Left cardiac atrium (tissue), 4 donors: ENCODE measurements around the gene GNL2. TPM values are rescaled to one million over a fixed set of nuclear protein-coding genes. Genes with fewer than 3 reads are reported as not detected.
A peak's percentile ranks its signal among the peaks of the same experiment; 100 is the strongest.
"Not testable (repeated sequence)": the region's sequence is repeated elsewhere in the genome, so short reads cannot be mapped to it uniquely, and the experiment has no call there.

Experiments
- ATAC-seq, 2 donors: fragments of 200-7000 bp; cut with Tn5 transposase; one replicate each; pipeline ENCODE4 v1.9.1; 2020; ENCODE audit warnings: mild to moderate bottlenecking in 2 of 2, moderate library complexity in 2 of 2
- DNase-seq: peaks from one replicate; pipeline ENCODE4 v3.0.0-alpha.2; 2020
- intact Hi-C, 2 donors: fragments of 100-400 bp; cut with DNase I; formaldehyde crosslinking; loops; one replicate each; pipeline versions ENCODE4 v1.14.1 to v1.15.1; 2022 to 2023
- total RNA-seq, 2 donors: library from RNA; stranded (reverse); fragmentation: NEBNext Ultra II Directional; extraction: Animal tissue kit (Norgen Biotek cat#: 25700); gene quantifications; one replicate each; pipeline ENCODE4 v1.2.1, GENCODE V29; 2021
- donor health status: DM: no; HTN: yes; CAD: no.
- donor health status: DM: no; HTN: yes; CAD: no; lungs with severe emphysema.
- donor health status: DM: yes; HTN: yes; CAD: no.
- donor health status: Dilated cardiomyopathy.

GNL2 gene
- total RNA-seq, 2 donors from 2014 or later: 21.1 to 34.0 TPM

DNA sequence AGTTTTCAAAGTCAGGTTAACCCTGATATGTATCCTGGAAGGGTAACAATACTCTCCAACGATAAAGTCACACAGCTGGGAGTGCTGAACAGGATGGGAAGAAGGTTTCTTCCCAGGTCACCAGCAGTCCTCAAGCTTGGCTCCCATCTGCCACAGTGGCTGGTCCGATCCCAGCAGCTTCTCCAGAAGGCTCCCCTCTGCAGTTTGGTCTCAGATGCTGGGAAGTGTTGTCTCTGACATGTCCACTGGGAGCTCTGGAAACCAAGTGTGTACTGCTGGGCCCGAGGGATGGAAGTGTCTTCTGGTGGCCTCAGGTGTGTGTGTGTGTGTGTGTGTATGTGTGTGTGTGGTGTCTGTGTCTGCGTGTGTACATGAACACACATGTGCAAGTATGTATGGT lies 16.4 kb upstream of the GNL2 start:
- no peak for DNase-seq
- intact Hi-C loops: no loop called here
- no peak for ATAC-seq

DNA sequence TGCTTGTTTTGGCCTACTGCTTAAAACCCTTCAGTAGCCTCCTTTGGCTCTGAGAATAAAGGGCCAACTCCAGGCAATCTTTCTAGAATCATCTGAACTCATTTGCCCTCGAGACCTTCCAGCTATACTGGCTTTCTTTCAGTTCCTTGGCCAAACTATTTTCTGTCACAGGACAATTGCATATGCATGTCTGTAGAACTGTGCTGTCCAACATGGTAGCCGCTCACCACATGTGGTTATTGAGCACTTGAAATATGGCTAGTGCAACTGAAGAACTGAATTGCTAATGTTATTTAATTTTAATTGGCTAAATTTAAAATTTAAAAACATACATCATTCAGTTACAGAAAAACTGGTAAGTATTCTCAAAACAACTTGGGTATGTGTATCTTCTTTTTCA lies 14.3 kb upstream of the GNL2 start:
- DNase-seq: no peak
- intact Hi-C loops: loop anchor here (5.0 to 10.0 kb wide), 2 partner anchors 72 to 75 kb away; no protein-coding TSS in a partner anchor
- ATAC-seq: no peak

DNA sequence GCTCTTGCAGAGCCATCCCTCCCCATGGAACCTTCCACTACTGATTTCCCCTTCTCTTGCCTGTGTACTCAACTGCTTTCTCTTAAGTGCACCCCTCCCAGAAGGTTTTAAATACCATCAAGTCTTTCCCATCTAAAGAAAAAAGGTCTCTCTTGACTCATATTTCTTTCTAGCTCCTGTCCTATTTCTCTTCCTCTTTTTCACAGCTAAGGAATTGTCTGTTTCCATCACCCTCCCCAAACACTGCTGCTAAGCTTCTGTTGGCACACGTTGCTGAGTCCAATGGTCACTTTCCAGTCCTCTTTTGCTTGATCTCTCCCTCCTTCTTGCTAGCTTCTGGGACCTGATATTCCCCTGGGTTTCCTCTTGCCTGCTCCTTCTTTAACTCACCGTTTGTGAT lies 13.3 kb upstream of the GNL2 start:
- intact Hi-C loops: loop anchor here (5.0 to 10.0 kb wide), 2 partner anchors 73 to 76 kb away; no protein-coding TSS in a partner anchor
- no peak for DNase-seq
- ATAC-seq: no peak

DNA sequence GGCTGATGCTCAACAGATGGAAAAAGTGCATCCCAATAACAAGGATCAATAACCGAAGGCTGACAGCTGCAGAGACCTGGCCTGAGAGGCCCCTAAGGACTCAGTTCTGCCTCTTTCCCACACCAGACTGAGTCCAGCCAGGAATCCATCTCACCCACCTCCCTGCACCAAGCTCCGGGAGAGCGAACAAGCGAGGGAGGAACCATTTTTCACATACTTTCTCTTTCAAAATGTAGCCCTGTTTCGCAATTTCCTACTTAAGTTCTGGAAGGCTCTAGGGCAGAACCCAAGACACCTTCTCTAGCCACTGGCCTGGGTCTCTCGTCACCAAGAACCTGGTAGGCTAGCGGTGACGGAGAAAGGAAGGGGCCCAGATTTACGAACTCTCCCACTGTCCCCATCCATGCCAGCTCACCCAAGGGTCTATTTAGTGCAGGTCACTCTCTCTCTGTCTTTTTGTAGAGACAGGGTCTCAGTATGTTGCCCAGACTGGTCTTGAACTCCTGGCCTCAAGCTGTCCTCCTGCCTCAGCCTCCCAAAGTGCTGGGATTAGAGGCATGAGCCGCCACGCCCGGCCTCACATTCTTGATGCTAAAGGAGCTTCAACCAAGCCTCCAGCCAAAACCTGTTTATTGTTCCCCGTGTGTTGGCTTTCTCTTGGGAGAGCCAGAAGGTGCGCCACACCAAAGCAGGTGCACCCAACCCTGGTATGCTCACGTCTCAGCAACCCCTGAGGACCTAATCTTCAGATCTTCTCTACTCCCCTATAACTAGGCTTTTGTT lies 10.9 kb upstream of the GNL2 start:
- ATAC-seq (peak; percentile 34 to 64), DNase-seq (no peak)
- intact Hi-C loops: loop anchor here (5.0 to 10.0 kb wide), 2 partner anchors 76 to 78 kb away; no protein-coding TSS in a partner anchor

DNA sequence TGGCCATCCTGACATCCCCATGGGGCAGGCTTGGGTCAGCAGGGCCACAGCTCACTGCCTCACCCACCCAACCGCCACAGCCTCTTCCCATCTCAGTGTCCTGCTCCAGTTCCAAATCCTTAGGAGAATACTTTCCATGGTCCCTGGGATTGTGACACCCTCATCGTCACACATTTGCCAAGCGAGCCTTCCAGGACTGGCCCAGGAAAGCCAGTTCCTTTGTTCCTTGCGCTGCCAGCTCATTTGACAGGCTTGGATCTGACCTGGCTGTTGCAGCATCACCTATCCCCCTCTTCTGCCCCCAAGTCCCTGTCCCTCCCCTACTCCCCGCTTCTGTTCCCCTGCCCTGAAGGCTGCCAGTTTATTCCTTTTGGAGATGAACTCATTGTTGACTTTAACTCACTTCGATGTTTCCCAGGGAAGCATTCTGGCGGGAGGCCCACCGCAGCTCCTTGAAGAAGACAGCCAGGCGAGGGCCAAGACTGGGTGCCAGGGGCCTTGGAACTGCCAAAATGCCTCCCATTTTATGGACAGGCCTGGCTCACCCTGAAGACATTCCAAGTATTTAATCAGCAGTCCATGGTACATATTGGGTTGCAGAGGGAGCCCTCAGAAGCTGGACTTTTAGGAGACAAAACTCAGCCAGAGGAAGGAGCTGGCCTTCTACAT lies 10.2 kb upstream of the GNL2 start:
- DNase-seq (peak; percentile 39), ATAC-seq (peak in 1 of 2 donors; percentile 54)
- intact Hi-C loops: loop anchor here (5.0 to 10.0 kb wide), 2 partner anchors 76 to 79 kb away; no protein-coding TSS in a partner anchor

DNA sequence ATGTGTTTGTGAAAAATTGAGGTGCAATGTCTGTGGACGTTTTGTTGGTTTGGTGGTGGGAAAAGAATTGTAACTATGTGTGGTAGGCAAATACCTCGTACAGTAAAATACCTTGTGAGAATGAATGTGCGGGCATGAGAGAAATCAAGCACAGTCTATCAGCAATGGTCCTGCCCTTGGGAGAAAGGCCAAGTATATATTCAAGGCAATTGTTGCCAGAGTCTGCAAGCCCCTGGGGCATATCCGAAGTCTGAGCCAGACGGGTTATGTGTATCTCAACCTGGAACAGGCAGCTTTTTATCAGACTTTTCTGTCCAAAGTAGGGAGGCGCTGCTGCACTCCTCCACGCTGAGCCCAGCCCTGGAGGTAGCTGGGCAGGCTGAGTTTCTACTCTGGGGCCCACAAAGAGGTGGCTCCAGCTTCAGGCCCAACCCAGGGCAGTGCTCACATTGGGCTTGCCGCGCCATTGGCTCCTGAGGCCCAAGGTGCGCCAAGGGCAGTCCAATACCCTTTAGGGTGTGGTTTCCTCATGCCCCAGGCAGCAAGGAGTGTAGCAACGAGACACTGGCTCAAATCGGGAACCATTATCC lies 9.4 kb upstream of the GNL2 start:
- DNase-seq (peak; percentile 30), ATAC-seq (peak; percentile 82 to 94)
- intact Hi-C loops: loop anchor here (5.0 to 10.0 kb wide), 2 partner anchors 77 to 80 kb away; no protein-coding TSS in a partner anchor

DNA sequence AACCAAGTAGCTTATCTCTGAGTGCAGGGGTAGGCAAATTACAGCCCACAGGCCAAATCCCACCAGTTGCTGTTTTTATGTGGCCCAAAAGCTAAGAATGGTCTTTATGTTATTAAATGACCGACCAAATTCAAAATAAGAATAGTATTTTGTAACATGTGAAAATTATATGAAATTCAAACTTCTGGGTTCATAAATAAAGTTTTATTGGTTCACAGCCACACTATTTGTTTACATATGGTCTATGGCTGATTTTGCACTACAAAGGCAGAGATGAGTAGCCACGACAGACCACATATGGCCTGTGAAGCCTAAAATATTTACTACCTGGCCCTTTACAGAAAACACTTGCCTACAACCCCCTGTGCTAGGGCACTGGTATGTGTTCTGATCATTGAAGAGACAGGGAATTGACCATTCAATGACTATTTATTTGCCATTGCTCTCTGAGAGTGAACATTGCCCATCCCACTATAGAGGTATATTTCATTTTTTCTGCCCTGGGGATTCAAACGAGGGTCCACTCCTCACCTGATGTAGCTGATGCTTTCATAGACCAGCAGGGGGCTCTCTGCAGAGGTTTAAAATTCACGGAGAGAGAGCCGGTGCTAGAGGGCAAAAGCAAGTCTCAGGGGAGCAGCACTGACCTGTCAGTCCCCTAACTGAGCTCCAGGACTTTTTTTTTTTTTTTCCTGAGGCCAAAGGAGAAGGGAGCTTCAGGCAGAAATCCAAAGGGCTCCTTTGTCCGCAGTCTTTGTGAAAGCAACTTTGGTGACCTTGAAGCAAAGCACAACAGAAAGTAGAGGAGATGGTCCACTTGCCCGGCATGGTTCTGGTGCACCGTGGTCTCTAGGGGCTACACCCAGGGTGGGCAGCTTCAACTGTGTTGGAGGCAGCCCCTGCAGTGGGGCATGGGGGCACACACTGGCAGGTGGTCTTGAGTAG lies 7.3 kb upstream of the GNL2 start:
- intact Hi-C loops: loop anchor here in 1 of 2 donors (10.0 kb wide), 1 partner anchor 82 kb away; no protein-coding TSS in a partner anchor
- no peak for DNase-seq
- no peak for ATAC-seq

DNA sequence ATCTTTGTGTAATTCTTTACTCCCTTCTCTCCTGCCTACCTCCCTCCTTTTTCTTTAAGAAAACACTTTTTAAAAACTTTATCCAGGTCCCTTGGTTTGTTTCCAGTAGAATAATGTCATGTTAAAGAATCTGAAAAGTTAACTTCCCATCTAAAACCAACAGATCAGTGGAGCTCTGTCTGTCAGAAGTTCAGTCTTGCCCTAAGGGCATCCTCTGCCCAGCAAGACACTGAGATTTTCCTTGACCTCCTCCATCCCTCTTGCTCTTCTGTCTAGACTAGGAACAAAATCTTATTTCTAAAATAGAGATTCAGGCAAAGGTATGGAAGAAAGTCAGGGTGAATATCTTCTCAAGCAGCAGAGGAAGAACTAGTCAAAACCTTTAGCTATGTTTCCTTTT lies 5.7 kb upstream of the GNL2 start:
- ATAC-seq (no peak), DNase-seq (no peak)
- intact Hi-C loops: loop anchor here in 1 of 2 donors (10.0 kb wide), 1 partner anchor 83 kb away; no protein-coding TSS in a partner anchor

DNA sequence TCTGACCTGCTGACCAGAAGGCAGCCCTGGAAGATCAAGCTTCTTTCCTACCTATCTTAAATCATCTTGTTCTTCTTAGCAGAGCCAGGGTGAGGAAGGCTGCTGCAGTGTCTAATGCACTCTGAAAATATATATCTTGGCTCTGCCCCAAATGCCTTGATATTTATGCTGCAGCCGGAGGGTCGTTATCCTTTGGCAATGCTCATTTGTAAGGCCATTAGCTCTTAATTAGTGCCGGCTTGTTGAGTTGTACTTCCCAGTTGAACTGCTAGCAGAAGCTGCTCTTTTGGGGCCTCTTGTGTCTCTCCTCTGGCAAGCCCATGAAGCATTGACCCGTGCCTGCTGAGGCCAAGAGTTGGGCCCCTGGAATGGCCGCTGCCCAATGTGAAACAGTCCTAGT lies 4.2 kb upstream of the GNL2 start:
- ATAC-seq: no peak
- intact Hi-C loops: loop anchor here in 1 of 2 donors (10.0 kb wide), 1 partner anchor 85 kb away; no protein-coding TSS in a partner anchor
- no peak for DNase-seq

DNA sequence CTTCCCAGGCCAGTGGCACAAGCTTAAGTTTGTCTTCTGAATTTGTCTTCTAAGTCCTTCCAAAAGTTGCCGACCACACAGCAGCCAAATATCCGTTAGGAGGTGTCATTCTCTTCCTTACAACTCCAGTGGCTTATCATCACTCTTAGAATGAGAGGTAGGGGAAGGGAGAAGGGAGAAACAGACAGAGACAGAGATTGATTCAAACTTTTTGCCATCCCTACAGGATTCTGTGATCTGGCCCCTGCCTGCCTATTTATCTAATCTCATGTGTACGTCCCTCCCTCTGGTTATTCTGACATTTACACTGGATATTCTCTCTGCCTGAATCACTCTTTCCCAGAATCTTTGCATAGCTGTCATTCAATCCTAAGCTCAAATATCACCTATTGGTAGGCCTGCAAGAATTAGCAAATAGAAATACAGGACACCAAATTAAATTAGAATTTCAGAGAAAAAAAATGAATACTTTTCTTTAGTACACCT lies 488 bp upstream of the GNL2 start:
- peak; percentile 9 to 45 for ATAC-seq
- intact Hi-C loops: no loop called here
- no peak for DNase-seq

DNA sequence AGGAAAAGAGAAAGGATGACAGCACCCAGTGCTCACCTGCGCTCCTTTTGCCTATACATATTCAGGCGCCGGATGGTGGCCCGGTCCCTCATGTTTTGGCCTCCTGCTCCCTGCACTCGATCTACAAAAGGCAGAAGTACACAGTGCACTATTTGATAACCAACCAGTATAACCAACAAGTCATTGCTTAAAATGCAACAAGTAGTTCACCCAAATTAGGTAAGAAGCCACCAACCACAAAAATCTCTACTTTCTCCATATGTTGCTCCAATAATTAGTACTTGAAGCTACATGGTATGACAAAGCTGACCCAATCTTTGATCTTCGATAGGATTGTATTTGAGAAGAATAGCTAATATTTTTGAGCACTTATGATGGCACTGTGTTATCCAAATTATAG lies 2.0 kb downstream of the GNL2 start:
- intact Hi-C loops: no loop called here
- no peak for DNase-seq
- no peak for ATAC-seq

DNA sequence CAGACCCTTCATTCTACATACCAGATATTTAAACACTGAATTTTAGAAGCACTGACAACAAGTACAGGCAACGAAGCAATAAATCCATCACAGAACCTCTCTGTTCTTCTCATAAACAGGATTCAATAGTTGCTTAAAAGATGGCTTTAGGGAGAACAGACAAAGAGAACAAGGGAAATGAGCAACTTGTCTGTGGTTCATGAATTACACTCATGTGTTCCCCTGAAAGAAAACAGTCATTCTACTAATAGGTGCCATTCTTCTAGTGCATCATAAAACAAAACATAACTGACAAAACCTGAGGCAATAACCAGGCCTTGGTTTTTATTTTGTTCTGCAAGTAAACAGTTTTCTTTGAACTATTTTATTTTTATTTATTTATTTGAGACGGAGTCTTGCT lies 6.8 kb downstream of the GNL2 start:
- ATAC-seq (no peak), DNase-seq (no peak)
- intact Hi-C loops: no loop called here

DNA sequence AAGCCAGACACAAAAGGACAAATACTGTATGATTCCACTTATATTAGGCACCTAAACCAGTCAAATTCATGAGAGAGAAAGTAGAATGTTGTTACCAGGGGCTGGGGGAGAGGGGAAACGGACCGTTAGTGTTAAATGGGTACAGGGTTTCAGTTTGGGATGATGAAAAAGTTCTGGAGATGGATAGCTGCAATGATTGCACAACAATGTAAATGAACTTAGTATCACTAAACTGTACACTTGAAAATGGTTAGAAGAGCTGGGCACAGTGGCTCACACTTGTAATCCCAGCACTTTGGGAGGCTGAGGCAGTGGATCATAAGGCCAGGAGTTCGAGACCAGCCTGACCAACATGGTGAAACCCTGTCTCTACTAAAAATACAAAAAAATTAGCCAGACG lies 11.2 kb downstream of the GNL2 start:
- DNase-seq, ATAC-seq, intact Hi-C loops: not testable (repeated sequence)

DNA sequence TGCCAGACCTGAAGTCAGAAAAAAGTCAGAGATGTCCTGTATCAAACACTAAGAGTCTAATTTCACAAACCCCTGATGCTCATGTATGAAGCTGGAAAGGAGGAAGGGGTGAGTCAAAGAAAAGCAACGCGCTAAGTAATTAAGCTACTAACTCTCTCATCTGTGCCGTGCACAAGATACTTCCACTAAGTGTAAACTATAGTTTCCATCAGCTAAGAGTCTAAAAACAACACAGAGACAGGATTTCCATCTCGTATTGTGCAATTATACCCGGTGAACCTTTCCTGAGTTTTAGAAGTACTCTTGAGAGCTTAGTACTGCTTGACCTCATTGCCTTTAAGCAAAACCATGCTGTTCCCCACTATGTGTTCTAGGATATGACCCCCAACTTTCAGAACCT lies 20.0 kb downstream of the GNL2 start:
- DNase-seq (no peak), ATAC-seq (no peak)
- intact Hi-C loops: no loop called here

DNA sequence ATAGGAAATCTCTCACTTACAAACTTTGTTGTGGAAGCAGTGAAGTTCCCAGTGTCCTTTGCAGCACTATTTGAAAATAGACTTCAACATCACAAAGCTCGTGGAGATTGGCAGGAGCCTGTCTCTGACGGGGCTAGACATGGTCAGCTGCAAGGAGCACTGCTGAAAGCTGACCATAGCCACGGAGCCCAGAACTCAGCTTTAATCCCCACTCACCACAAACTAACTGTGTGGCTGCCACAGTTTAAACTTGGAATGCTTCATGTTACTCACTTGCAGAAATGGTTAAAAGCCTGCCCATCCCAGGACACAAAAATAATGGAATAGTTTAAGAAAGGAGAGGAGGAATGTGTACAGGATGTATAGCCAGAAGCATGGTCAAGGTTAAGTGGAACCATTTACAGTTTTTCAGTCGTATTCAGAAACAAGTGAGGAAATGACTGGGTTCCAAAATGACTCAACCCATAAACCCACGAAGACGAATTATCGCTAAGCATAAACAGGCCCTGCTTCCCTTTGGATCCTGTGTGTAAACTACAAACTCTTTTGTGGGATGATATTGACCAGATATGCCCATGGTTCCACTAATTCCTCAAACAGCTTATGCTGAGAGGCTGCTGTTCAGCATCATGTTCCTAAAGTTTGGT lies 20.8 kb downstream of the GNL2 start:
- ATAC-seq (no peak), DNase-seq (no peak)
- intact Hi-C loops: no loop called here

DNA sequence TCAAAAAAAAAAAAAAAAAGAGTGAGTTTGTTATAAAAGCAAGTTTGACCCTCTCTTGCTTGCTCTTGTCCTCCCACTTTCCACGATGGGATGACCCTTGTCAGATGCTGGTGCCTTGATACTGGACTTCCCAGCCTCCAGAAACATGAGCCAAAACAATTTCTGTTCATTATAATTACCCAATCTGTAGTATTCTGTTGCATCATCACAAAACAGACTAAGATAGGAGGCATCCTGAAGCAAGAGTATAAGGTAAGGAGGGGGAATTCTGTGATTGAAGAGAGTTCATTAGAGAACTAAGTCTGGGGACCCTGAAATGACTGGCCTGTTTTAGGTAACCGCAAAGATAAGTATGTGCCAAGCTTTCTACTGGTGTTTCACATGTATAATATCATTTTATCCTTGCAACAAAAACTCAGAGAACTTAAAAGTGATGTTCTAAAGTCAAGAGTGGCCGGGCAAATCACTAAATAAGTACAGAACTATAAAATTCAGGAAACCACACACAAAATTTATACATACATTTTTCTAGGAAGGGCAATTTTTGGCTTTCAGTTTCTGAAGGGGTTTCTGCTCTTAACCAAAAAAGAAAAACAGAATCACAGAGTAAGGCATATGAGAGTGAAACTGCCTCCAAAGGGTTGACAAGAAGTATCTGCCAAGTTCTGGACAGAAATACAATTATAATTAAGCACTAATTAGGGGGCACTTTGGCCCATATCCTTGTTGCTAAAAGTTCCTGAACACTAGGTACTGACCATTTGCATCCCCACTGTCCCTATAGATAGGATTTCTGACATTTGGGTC lies 25.0 kb downstream of the GNL2 start:
- no peak for DNase-seq
- no peak for ATAC-seq
- intact Hi-C loops: no loop called here

DNA sequence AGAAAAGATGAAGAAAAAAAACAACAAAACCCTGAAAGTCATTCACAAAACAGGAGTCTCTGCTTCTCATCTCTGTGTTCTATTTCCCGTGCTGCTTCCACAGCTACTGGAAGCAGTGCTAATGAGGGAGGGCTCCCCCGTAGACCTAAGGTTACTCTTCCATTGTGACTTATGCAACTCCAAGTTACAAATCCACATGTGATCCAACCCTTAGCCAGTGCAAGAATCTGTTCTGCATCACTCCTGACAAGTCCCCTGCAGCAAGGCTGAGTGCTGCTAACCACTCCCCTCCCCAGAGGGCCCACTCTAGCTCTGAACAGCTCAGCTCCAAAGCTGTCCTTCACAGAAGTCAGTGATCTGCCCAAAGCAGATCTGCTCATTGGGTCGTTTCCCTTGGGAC lies 28.7 kb downstream of the GNL2 start:
- DNase-seq (no peak), ATAC-seq (no peak)
- intact Hi-C loops: no loop called here
